BJ (cell line): ENCODE data around the gene CRY1. TPM values are rescaled to one million over a fixed set of nuclear protein-coding genes. Genes with fewer than 3 reads are reported as not detected.
A peak's percentile ranks its signal among the peaks of the same experiment; 100 is the strongest.

Experiments used
- CTCF ChIA-PET: fragments of 350-600 bp; formaldehyde crosslinking; extraction: SDS; loops from one replicate; lab custom pipeline; 2021; ENCODE audit warnings: antibody characterized with exemption, inconsistent platforms; lab: Yijun Ruan, JAX
- POLR2A ChIA-PET: fragments of 300-600 bp; sonication (Branson Sonifier 250); formaldehyde crosslinking; extraction: SDS; loops from one replicate; lab custom pipeline; 2021; ENCODE audit warnings: antibody characterized with exemption; lab: Charles Lee
- DNase-seq: peaks from one replicate; pipeline ENCODE4 v3.0.0-alpha.2; 2011; ENCODE audit warnings: low read depth
- H3K27me3 ChIP-seq: 2 replicates; pipeline ENCODE4 v1.6.0; 2011; ENCODE audit warnings: low read length; ENCODE audit not compliant: control insufficient read depth, insufficient read depth
- H3K36me3 ChIP-seq: 2 replicates; pipeline ENCODE4 v1.5.1; 2011; ENCODE audit warnings: low read length; ENCODE audit not compliant: control insufficient read depth, insufficient read depth
- H3K4me3 ChIP-seq: 2 replicates; pipeline ENCODE4 v1.5.1; 2011; ENCODE audit warnings: low read depth, mild to moderate bottlenecking, control low read depth, low read length
- polyA plus RNA-seq: library from polyadenylated mRNA; depleted of rRNA; stranded (reverse); fragments of >200 nt; gene quantifications from 2 replicates; pipeline ENCODE4 v1.2.3, GENCODE V29; 2011
- TF ChIP-seq, protein P1 (sequence below): IDR thresholded peaks from 2 replicates; pipeline ENCODE4 v1.5.1; 2011; ENCODE audit warnings: low read depth, mild to moderate bottlenecking, control low read depth, inconsistent platforms, low read length, moderate library complexity; ENCODE audit not compliant: insufficient read depth

CRY1 gene
- polyA plus RNA-seq, 1 experiment, result 6.9 TPM

DNA sequence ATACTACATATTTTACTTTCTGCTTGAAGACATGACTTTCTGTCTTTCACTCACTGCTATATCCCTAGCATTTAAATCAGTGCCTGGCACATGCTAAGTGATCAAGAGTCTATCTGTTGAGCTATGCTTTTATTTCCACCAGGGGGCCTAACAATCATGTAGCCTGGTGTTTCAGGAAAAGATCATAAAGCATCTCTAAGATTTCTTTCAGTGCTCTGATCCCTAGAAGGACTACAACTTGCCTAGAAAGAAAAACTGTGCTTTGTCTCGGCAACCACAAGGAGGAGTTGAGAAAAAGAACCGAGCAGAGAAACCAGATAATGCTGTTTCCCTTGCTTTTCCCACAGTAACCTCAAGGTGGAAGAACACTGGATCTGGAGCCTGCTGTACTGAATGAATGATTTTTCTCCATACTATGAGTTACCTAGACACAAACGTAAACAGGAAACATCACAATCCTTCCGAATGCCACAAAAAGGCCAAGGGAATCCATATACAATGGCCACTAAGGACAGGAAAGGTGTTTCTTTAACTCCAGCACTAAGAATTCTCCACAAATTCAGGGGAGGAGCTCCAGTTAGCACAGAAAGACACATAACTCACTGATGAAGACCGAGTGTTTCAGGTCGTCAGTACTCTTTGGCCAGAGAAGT, 1.2 kb downstream of the CRY1 start:
- Histone ChIP-seq H3K36me3 (no peaks in the 10 kb centered on the region), H3K27me3 (no peaks in the 10 kb centered on the region), H3K4me3 (peak overlapping the region; percentile 90)
- DNase-seq, result peak; percentile 81
- ChIA-PET CTCF (interaction anchor here (0.5 to 10.5 kb wide), 13 partner anchors 11 to 816 kb away, joined by 3 to 79 read pairs (median 4); no protein-coding TSS in a partner anchor), POLR2A (no interaction called here)
- TF ChIP-seq, protein P1, sequence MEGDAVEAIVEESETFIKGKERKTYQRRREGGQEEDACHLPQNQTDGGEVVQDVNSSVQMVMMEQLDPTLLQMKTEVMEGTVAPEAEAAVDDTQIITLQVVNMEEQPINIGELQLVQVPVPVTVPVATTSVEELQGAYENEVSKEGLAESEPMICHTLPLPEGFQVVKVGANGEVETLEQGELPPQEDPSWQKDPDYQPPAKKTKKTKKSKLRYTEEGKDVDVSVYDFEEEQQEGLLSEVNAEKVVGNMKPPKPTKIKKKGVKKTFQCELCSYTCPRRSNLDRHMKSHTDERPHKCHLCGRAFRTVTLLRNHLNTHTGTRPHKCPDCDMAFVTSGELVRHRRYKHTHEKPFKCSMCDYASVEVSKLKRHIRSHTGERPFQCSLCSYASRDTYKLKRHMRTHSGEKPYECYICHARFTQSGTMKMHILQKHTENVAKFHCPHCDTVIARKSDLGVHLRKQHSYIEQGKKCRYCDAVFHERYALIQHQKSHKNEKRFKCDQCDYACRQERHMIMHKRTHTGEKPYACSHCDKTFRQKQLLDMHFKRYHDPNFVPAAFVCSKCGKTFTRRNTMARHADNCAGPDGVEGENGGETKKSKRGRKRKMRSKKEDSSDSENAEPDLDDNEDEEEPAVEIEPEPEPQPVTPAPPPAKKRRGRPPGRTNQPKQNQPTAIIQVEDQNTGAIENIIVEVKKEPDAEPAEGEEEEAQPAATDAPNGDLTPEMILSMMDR, result peak; percentile 82

DNA sequence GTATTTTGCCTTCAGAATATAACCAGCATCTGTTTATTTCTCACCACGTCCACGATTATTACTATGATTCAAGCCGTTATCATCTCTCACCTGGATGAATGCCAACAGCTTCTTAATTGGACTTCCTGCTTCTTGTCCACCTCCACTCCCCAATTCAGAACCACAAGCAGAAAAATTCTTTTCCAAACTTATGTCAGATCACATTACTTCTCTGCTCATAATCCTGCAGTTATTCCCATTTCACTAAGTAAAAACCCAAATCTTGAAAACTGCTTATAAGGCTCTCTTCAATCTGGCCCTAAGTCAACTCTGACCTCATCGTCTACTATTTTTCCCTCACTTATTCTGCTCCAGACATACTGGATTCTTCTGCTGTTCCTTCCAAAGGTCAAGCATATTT, 2.0 kb downstream of the CRY1 start:
- TF ChIP-seq, protein P1, result no peak
- CTCF ChIA-PET, result interaction anchor here (0.5 to 10.5 kb wide), 12 partner anchors 11 to 815 kb away, joined by 3 to 79 read pairs (median 4); no protein-coding TSS in a partner anchor
- POLR2A ChIA-PET, result interaction anchor here (0.6 kb wide), 1 partner anchor 100 kb away, joined by 3 read pairs; no protein-coding TSS in a partner anchor
- peak; percentile 29 for DNase-seq
- Histone ChIP-seq H3K36me3 (no peaks in the 10 kb centered on the region), H3K4me3 (0 out of 2 replicates have a peak overlapping the region, but pooled peaks have one; percentile 13), H3K27me3 (no peaks in the 10 kb centered on the region)

DNA sequence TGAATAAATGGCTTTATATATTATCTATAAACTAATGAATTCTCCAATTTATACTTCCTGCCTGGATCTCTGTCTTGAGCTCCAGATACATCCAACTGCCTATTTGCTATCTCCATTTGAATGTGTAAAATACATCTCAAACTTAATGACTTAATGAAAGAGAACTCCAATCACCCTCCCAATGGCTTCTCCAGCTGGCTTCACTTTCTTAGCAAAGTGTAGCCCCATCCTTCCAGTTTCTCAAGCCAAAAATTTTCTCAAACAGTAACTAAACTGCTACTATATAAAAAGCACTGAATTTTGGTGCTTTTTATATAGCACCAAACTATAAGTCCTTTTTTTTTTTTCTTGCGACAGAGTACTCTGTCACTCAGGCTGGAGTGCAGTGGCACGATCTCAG, 2.6 kb downstream of the CRY1 start:
- Histone ChIP-seq H3K36me3 (no peaks in the 10 kb centered on the region), H3K27me3 (no peaks in the 10 kb centered on the region), H3K4me3 (no peak overlapping the region)
- ChIA-PET CTCF (interaction anchor here (0.6 to 10.5 kb wide), 6 partner anchors 10 to 111 kb away, joined by 3 to 79 read pairs (median 4); no protein-coding TSS in a partner anchor), POLR2A (interaction anchor here (0.6 kb wide), 2 partner anchors 99 to 515 kb away, joined by 3 read pairs; no protein-coding TSS in a partner anchor)
- no peak for DNase-seq
- TF ChIP-seq, protein P1, result no peak

DNA sequence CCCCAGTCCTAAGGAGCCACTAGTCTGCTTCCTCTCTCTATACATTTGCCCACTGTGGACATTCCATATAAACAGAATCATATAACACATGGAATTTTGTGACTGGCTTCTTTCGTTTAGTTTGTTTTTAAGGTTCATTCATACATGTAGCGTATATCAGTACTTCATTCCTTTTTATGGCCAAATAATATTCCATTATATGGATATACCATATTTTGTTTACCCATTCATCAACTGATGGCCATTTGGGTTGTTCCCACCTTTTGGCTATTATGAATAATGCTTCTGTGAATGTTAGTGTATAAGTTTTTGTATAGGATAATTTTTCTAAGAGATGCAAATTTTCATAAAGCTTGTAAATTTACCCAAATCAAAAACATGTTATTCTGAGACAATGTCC, 4.4 kb downstream of the CRY1 start:
- Histone ChIP-seq H3K4me3 (no peak overlapping the region), H3K36me3 (no peaks in the 10 kb centered on the region), H3K27me3 (no peaks in the 10 kb centered on the region)
- CTCF ChIA-PET, result interaction anchor here (0.6 to 10.5 kb wide), 3 partner anchors 9 to 379 kb away, joined by 3 to 79 read pairs (median 33); no protein-coding TSS in a partner anchor
- TF ChIP-seq, protein P1, result no peak
- POLR2A ChIA-PET, result no interaction called here
- DNase-seq, result no peak

DNA sequence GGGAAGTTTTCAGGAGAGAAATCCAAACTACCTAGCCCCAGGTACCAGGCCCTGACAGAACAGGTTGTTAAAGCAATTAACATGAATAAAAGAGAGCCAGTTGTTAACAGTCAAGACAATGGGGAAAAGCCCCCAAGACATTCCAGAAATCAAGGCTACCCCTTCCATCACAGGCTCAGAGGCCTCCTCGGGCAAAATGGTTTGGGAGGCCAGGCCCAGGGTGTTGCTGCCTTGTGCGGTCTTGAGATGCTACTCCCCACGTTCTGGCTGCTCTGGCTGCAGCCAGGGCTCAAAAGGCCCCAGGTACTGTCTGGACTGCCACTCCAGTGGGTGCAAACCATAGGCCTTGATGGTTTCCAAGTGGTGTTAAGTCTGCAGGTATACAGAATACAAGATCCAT, 7.0 kb downstream of the CRY1 start:
- CTCF ChIA-PET, result interaction anchor here (1.0 to 10.5 kb wide), 3 partner anchors 10 to 30 kb away, joined by 3 to 79 read pairs (median 3); no protein-coding TSS in a partner anchor
- POLR2A ChIA-PET, result no interaction called here
- Histone ChIP-seq H3K4me3 (no peak overlapping the region), H3K27me3 (no peaks in the 10 kb centered on the region), H3K36me3 (no peaks in the 10 kb centered on the region)
- DNase-seq, result no peak
- TF ChIP-seq, protein P1, result no peak
